IMR-90 (cell line): ENCODE results near the gene NPDC1. TPM values are rescaled to one million over a fixed set of nuclear protein-coding genes. Genes with fewer than 3 reads are reported as not detected.

Experiments
- ATAC-seq: fragments of 200-7000 bp; cut with Tn5 transposase; 2 replicates; pipeline ENCODE4 v1.9.1; 2020; ENCODE audit warnings: low read depth, mild to moderate bottlenecking, moderate library complexity
- BruUV-seq: library from RNA; stranded (reverse); fragments of 400-500 nt; replicated peaks from 2 replicates; lab custom pipeline; 2021; lab: Mats Ljungman, UMichigan
- CTCF ChIA-PET: fragments of 300-600 bp; formaldehyde crosslinking; extraction: SDS; loops from one replicate; lab custom pipeline; 2021; ENCODE audit warnings: antibody characterized with exemption; lab: Yijun Ruan, JAX
- POLR2A ChIA-PET: fragments of 300-600 bp; sonication (Branson Sonifier 250); formaldehyde crosslinking; loops from one replicate; lab custom pipeline; 2022; ENCODE audit warnings: antibody characterized with exemption; ENCODE audit not compliant: unreplicated experiment; lab: Charles Lee
- DNase-seq: peaks from one replicate; pipeline ENCODE4 v3.0.0; 2013
- H2AFZ ChIP-seq: replicated peaks from 2 replicates; pipeline ENCODE3; 2013; ENCODE audit warnings: low read length, mild to moderate bottlenecking; ENCODE audit not compliant: poor library complexity
- H2AK5ac ChIP-seq: 2 replicates; pipeline ENCODE4 v1.6.1; 2013; ENCODE audit warnings: low read depth, low read length, inconsistent platforms
- H2AK9ac ChIP-seq: replicated peaks from 2 replicates; pipeline ENCODE3; 2013; ENCODE audit warnings: mild to moderate bottlenecking, low read depth, low read length, moderate library complexity; ENCODE audit not compliant: poor library complexity
- H2BK120ac ChIP-seq: 2 replicates; pipeline ENCODE4 v1.6.1; 2013; ENCODE audit warnings: low read depth, low read length, inconsistent platforms
- H2BK15ac ChIP-seq: 3 replicates; pipeline ENCODE4 v1.6.1; 2013; ENCODE audit warnings: low read depth, low read length, inconsistent platforms
- H2BK20ac ChIP-seq: 2 replicates; pipeline ENCODE4 v1.6.1; 2013; ENCODE audit warnings: low read depth, mild to moderate bottlenecking, inconsistent platforms, low read length, moderate library complexity
- H2BK5ac ChIP-seq: 2 replicates; pipeline ENCODE4 v1.6.1; 2013; ENCODE audit warnings: mild to moderate bottlenecking, low read depth, low read length, inconsistent platforms; ENCODE audit not compliant: poor library complexity, severe bottlenecking
- H3K14ac ChIP-seq: replicated peaks from 2 replicates; pipeline ENCODE4 v1.6.1; 2013; ENCODE audit warnings: low read depth, low read length, inconsistent platforms
- H3K18ac ChIP-seq: 2 replicates; pipeline ENCODE4 v1.6.1; 2013; ENCODE audit warnings: low read depth, low read length, control low read depth
- H3K23ac ChIP-seq: 2 replicates; pipeline ENCODE4 v1.6.1; 2013; ENCODE audit warnings: low read depth, low read length, inconsistent platforms
- H3K27ac ChIP-seq: 2 replicates; pipeline ENCODE4 v1.5.1; 2013; ENCODE audit warnings: mild to moderate bottlenecking, control low read depth, low read length; ENCODE audit not compliant: insufficient read depth
- H3K27me3 ChIP-seq: 2 replicates; pipeline ENCODE4 v1.6.1; 2013; ENCODE audit warnings: low read length; ENCODE audit not compliant: control insufficient read depth, insufficient read depth
- H3K36me3 ChIP-seq: 2 replicates; pipeline ENCODE4 v1.6.1; 2013; ENCODE audit warnings: low read length, mixed read lengths; ENCODE audit not compliant: control insufficient read depth, insufficient read depth
- H3K4ac ChIP-seq: 2 replicates; pipeline ENCODE4 v1.6.1; 2013; ENCODE audit warnings: low read depth, low read length, inconsistent platforms
- H3K4me1 ChIP-seq: 2 replicates; pipeline ENCODE4 v1.6.1; 2013; ENCODE audit warnings: low read length, mixed read lengths; ENCODE audit not compliant: control insufficient read depth, insufficient read depth
- H3K4me2 ChIP-seq: 2 replicates; pipeline ENCODE4 v1.6.1; 2013; ENCODE audit warnings: low read depth, mild to moderate bottlenecking, control low read depth, low read length, moderate library complexity
- H3K4me3 ChIP-seq: 2 replicates; pipeline ENCODE4 v1.5.1; 2013; ENCODE audit warnings: low read depth, mild to moderate bottlenecking, control low read depth, low read length, moderate library complexity; ENCODE audit not compliant: insufficient read depth
- H3K56ac ChIP-seq: 2 replicates; pipeline ENCODE4 v1.6.1; 2013; ENCODE audit warnings: low read length, inconsistent platforms; ENCODE audit not compliant: insufficient read depth; ENCODE audit errors: extremely low read depth
- H3K79me1 ChIP-seq, 2 experiments: 2 replicates each; pipeline ENCODE4 v1.6.1; 2013; ENCODE audit warnings: low read length in 2 of 2, inconsistent platforms in 1 of 2, low read depth in 1 of 2
- H3K9ac ChIP-seq: 2 replicates; pipeline ENCODE4 v1.6.1; 2013; ENCODE audit warnings: low read depth, low read length, control low read depth
- H3K9me1 ChIP-seq: 2 replicates; pipeline ENCODE4 v1.6.1; 2013; ENCODE audit warnings: low read length, inconsistent platforms; ENCODE audit not compliant: insufficient read depth
- H3K9me3 ChIP-seq: 2 replicates; pipeline ENCODE4 v1.6.1; 2013; ENCODE audit warnings: low read length; ENCODE audit not compliant: control insufficient read depth, insufficient read depth
- H4K20me1 ChIP-seq: 2 replicates; pipeline ENCODE4 v1.6.1; 2013; ENCODE audit warnings: low read length, inconsistent platforms; ENCODE audit not compliant: insufficient read depth
- H4K5ac ChIP-seq: 2 replicates; pipeline ENCODE4 v1.6.1; 2013; ENCODE audit warnings: mild to moderate bottlenecking, low read depth, low read length, control low read depth
- H4K8ac ChIP-seq, 2 experiments: 2 replicates each; pipeline ENCODE4 v1.6.1; 2013; ENCODE audit warnings: low read depth in 2 of 2, low read length in 2 of 2, control low read depth in 1 of 2, inconsistent platforms in 1 of 2
- H4K91ac ChIP-seq: 2 replicates; pipeline ENCODE4 v1.6.1; 2013; ENCODE audit warnings: low read depth, low read length, inconsistent platforms; ENCODE audit not compliant: insufficient read depth
- FOS ChIP-seq: fragments of 150-350 bp; IDR thresholded peaks from 2 replicates; pipeline ENCODE4 v1.6.1; 2016; ENCODE audit warnings: low read depth, low read length
- MAFK ChIP-seq: IDR thresholded peaks from 2 replicates; pipeline ENCODE4 v1.6.1; 2012; ENCODE audit warnings: low read depth, low read length, improper control_type of control experiment
- MXI1 ChIP-seq: IDR thresholded peaks from 2 replicates; pipeline ENCODE4 v1.6.1; 2012; ENCODE audit warnings: low read depth, mild to moderate bottlenecking, low read length, moderate library complexity, borderline replicate concordance
- NFE2L2 ChIP-seq: fragments of 150-350 bp; IDR thresholded peaks from 2 replicates; pipeline ENCODE4 v1.6.1; 2016; ENCODE audit warnings: low read depth, mild to moderate bottlenecking, low read length
- POLR2A ChIP-seq: IDR thresholded peaks from 2 replicates; pipeline ENCODE4 v1.6.1; 2012; ENCODE audit warnings: mild to moderate bottlenecking, low read depth, low read length
- SMC3 ChIP-seq: fragments of 150-350 bp; IDR thresholded peaks from 2 replicates; pipeline ENCODE4 v1.6.1; 2016; ENCODE audit warnings: low read depth, mild to moderate bottlenecking, antibody characterized with exemption, low read length, moderate library complexity
- WGBS, 2 experiments: methylation state at CpG; one replicate each; pipeline versions ENCODE4 v1.1.5 to v1.1.7; 2013; ENCODE audit warnings: missing lambda C conversion rate in 2 of 2; ENCODE audit not compliant: insufficient read length in 1 of 2; ENCODE audit errors: extremely low coverage in 2 of 2; 5-methylcytosine and 5-hydroxymethylcytosine counted together
- dilution Hi-C: fragments of 300-500 bp; cut with HindIII; formaldehyde crosslinking; loops from one replicate; pipeline ENCODE4 v1.14.3; 2018; ENCODE audit warnings: low sequenced_read_pairs; ENCODE audit not compliant: unreplicated experiment
- in situ Hi-C: fragments of 300-500 bp; cut with MboI; formaldehyde crosslinking; loops from 3 replicates; pipeline ENCODE4 v1.14.3; 2019; ENCODE audit warnings: low sequenced_read_pairs, inconsistent platforms, mixed read lengths
- intact Hi-C: fragments of 100-400 bp; cut with micrococcal nuclease; formaldehyde crosslinking; loops from 2 replicates; pipeline ENCODE4 v1.10.0; 2022
- polyA plus RNA-seq, 3 experiments: library from polyadenylated mRNA; depleted of rRNA; stranded (reverse); fragments of >200 nt; gene quantifications; 2 replicates each; pipeline ENCODE4 v1.2.3, GENCODE V29; 2012; ENCODE audit warnings: low replicate concordance in 1 of 3
- total RNA-seq: library from RNA; depleted of rRNA; stranded (reverse); fragments of >200 nt; gene quantifications from 2 replicates; pipeline ENCODE4 v1.2.3, GENCODE V29; 2012
- TF ChIP-seq, protein P1 (sequence below): conservative IDR thresholded peaks from 2 replicates; pipeline ENCODE4 v1.5.1; 2012; ENCODE audit warnings: mild to moderate bottlenecking, low read depth, low read length, improper control_type of control experiment

The NPDC1 gene
- total and polyA plus RNA-seq, 2 of the 4 experiments (the other 2 are of a cell fraction), result 2.7 to 58.1 TPM

DNA sequence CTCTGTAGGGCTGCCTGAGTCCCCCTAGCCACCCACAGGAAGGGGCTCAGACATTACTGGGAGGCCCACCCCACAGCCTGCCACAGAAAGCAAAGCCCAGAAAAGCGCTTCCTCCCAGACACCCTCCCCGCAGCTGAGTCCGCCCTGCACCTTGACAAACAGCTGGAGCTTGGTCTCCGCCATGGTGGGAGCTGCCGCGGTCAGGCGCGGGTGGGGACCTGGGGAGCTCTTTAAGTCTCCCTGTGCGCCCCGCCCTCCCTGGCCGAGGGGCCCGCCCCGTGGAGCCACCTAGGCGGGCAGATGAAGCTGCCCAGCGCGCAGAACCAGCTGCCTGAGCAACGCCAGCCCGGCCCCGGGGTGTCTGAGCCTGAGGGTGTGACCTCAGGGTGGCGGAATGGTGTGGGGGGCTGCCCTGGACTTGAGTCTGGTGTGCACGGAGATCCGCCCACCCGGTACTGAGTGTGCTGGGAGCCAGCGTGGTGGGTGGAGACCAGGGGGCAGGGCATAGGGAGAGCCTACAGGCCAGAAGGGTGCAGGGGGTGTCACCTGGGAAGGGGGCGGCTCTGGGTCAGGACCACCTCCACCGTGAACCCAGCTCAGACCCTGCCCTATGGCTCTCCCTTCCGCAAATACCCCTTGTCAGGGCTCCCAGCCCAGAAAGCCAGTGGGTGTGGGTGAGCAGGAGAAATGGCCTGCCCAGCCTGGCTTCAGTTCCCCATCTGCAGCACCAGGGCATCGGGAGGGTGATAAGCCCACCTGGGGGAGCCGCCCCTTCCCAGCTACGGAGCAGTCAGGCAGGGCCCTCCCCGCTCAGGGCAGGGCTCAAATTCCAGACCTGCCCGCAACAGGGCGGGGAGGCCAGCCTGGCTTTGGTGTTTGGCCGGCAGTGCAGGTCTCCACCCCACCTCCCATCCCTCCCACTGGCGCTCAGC, 49.4 kb downstream of the NPDC1 start, which contains the start of gene CLIC3:
CLIC3 (minus strand) TSS at position 208 of the 932 bp plus-strand sequence; CDS start at position 183, 25 bp downstream.
- Histone ChIP-seq H3K36me3 (peaks cover 5% of the 10 kb centered on the region; the same call in 1 of the 2 replicates), H2AK5ac (peak within 1 kb of the TSS; percentile 70), H2BK5ac (no peak within 1 kb of the TSS), H3K27ac (no peak within 1 kb of the TSS), H2AFZ (peak within 1 kb of the TSS; percentile 81), H3K79me1 (peaks cover 6 to 16% of the 10 kb centered on the region in 2 experiments; a peak in 3 of 4 replicates), H3K9ac (no peak within 1 kb of the TSS), H2BK20ac (no peak within 1 kb of the TSS), H4K20me1 (no peaks in the 10 kb centered on the region; the same call in 1 of the 2 replicates), H3K18ac (no peak within 1 kb of the TSS), H2BK120ac (peak within 1 kb of the TSS; percentile 5; the same call in 1 of the 2 replicates), H3K4me2 (no peak within 1 kb of the TSS; the same call in 1 of the 2 replicates), H3K9me1 (peaks cover 8% of the 10 kb centered on the region), H3K4me3 (no peak within 1 kb of the TSS), H4K91ac (peak within 1 kb of the TSS; percentile 23; the same call in 1 of the 2 replicates), H2BK15ac (no peak within 1 kb of the TSS), H4K8ac (peak within 1 kb of the TSS in 1 of 2 experiments; percentile 60; a peak in 1 of 4 replicates), H3K14ac (peak within 1 kb of the TSS; percentile 52; the same call in 1 of the 2 replicates), H3K4ac (peak within 1 kb of the TSS; percentile 47), H3K27me3 (no peaks in the 10 kb centered on the region), H3K56ac (no peak within 1 kb of the TSS), H2AK9ac (peak within 1 kb of the TSS; percentile 42), H3K4me1 (peaks cover 23% of the 10 kb centered on the region), H3K23ac (no peak within 1 kb of the TSS; the same call in 1 of the 2 replicates), H3K9me3 (no peaks in the 10 kb centered on the region), H4K5ac (no peak within 1 kb of the TSS)
- TF ChIP-seq NFE2L2, result no peak
- TF ChIP-seq SMC3, result no peak
- no peak for TF ChIP-seq MAFK
- TF ChIP-seq MXI1, result no peak
- TF ChIP-seq FOS, result no peak
- TF ChIP-seq, protein P1, sequence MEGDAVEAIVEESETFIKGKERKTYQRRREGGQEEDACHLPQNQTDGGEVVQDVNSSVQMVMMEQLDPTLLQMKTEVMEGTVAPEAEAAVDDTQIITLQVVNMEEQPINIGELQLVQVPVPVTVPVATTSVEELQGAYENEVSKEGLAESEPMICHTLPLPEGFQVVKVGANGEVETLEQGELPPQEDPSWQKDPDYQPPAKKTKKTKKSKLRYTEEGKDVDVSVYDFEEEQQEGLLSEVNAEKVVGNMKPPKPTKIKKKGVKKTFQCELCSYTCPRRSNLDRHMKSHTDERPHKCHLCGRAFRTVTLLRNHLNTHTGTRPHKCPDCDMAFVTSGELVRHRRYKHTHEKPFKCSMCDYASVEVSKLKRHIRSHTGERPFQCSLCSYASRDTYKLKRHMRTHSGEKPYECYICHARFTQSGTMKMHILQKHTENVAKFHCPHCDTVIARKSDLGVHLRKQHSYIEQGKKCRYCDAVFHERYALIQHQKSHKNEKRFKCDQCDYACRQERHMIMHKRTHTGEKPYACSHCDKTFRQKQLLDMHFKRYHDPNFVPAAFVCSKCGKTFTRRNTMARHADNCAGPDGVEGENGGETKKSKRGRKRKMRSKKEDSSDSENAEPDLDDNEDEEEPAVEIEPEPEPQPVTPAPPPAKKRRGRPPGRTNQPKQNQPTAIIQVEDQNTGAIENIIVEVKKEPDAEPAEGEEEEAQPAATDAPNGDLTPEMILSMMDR, result no peak
- TF ChIP-seq POLR2A, result no peak
- DNase-seq, result no peak
- no peak for ATAC-seq
- ChIA-PET POLR2A (no interaction called here), CTCF (no interaction called here)
- dilution Hi-C loops, result no loop called here
- 48% methylated on average over 9 of the region's 35 CpGs; no CpG with 5 or more reads in 1 of the 2 experiments for WGBS, 2 experiments
- intact Hi-C loops, result no loop called here
- no TSS peak for BruUV-seq
- in situ Hi-C loops, result no loop called here
